ENCODE data around the gene CHMP4A. TPM values are rescaled to one million over a fixed set of nuclear protein-coding genes. Genes with fewer than 3 reads are reported as not detected.

The CHMP4A gene
- total and polyA plus RNA-seq, 2 donors (not counting 1 experiment from before 2014, with no cell fraction given): 91.2 to 103 TPM

- H3K27ac ChIP-seq (ENCODE audit: low read length in 2 of 2): peak within 1 kb of the TSS; percentile 89 to 98
- peak within 1 kb of the TSS; percentile 93 for H3K9ac ChIP-seq (ENCODE audit: low read length)
- Mint-ChIP-seq H3K27me3 (no peaks in the 10 kb centered on the region), H3K9me3 (ENCODE audit: insufficient read depth) (no peaks in the 10 kb centered on the region), H3K4me1 (peaks cover 38% of the 10 kb centered on the region), H3K27ac (peak within 1 kb of the TSS; percentile 96), H3K4me3 (peak within 1 kb of the TSS; percentile 93)
- H3K4me3 ChIP-seq (ENCODE audit: control extremely low read depth in 1 of 5, extremely low read depth in 1 of 5, insufficient read depth in 1 of 5, low read depth in 2 of 5, low read length in 4 of 5): peak within 1 kb of the TSS; percentile 88 to 99 (median 96)
- H3K27me3 ChIP-seq (replicated peaks in 1 of 4; ENCODE audit: control extremely low read depth in 1 of 4, control insufficient read depth in 3 of 4, insufficient read depth in 4 of 4, low read length in 3 of 4): no peaks in the 10 kb centered on the region
- no peaks in the 10 kb centered on the region for H3K9me3 ChIP-seq (ENCODE audit: control extremely low read depth in 1 of 3, control insufficient read depth in 2 of 3, insufficient read depth in 1 of 3, low read length in 2 of 3)
- ChIA-PET CTCF (interaction anchor here (0.6 to 4.2 kb wide), 26 partner anchors 12 to 220 kb away, joined by 3 to 31 read pairs (median 5); partner anchors contain the start of genes CIDEB, DCAF11, DHRS1 and GMPR2), POLR2A (interaction anchor here (0.5 to 5.3 kb wide), 16 partner anchors 17 to 215 kb away, joined by 3 to 64 read pairs (median 4); partner anchors contain the start of genes DCAF11, DHRS1, GMPR2 and IPO4)
- intact Hi-C loops (cut with micrococcal nuclease): loop anchor here (1.0 to 10.0 kb wide), 5 partner anchors 27 to 915 kb away; partner anchors contain the start of genes THTPA, TINF2 and ZFHX2
- peaks cover 2 to 17% of the 10 kb centered on the region in 2 experiments for H3K36me3 ChIP-seq (replicated peaks in 1 of 2; ENCODE audit: control extremely low read depth in 1 of 2, control insufficient read depth in 1 of 2, extremely low read depth in 1 of 2, insufficient read depth in 2 of 2, low read length in 1 of 2)
- H2AFZ ChIP-seq (ENCODE audit: insufficient read depth, low read depth, low read length, poor library complexity, severe bottlenecking): peak within 1 kb of the TSS; percentile 90
- under 1% methylated on average over 27 of the region's 40 CpGs for WGBS (ENCODE audit: insufficient coverage)
- H4K20me1 ChIP-seq (ENCODE audit: control insufficient read depth, insufficient read depth, low read length, poor library complexity, severe bottlenecking): peaks cover 10% of the 10 kb centered on the region
- peaks cover 32 to 33% of the 10 kb centered on the region in 2 donors for H3K4me1 ChIP-seq (ENCODE audit: control insufficient read depth in 2 of 2, insufficient read depth in 2 of 2, low read length in 2 of 2)
- peaks cover 67% of the 10 kb centered on the region for H3K79me2 ChIP-seq (ENCODE audit: control insufficient read depth, insufficient read depth, low read length)
- TF ChIP-seq EZH2 (IDR thresholded peaks at IDR 0.05; ENCODE audit: borderline replicate concordance, insufficient read depth, low read depth, low read length, poor library complexity, severe bottlenecking) (no peak), CTCF (IDR thresholded peaks at IDR 0.05) (peak; percentile 80)
- peak within 1 kb of the TSS; percentile 88 for H3K4me2 ChIP-seq (replicated peaks; ENCODE audit: low read depth, low read length, poor library complexity, severe bottlenecking)
- ATAC-seq (ENCODE audit: low read depth): peak; percentile 75
- peak; percentile 94 for DNase-seq
These were observed 2.4 kb upstream of the CHMP4A start, which contains the start of gene MDP1 for GRCh38 chr14:24215495-24216344. TSS of gene MDP1 (minus strand) at chr14:24216066. CDS start at chr14:24215955, 111 bp downstream.

Data from B cell (primary cell).